RWPE2 (cell line): ENCODE measurements around the gene ZBTB45.
"Not testable (repeated sequence)": the region's sequence is repeated elsewhere in the genome, so short reads cannot be mapped to it uniquely, and the experiment has no call there.

Experiments used
- ATAC-seq: fragments of 200-7000 bp; cut with Tn5 transposase; 3 replicates; pipeline ENCODE4 v1.9.1; 2021; ENCODE audit warnings: low read depth
- DNase-seq: peaks from one replicate; pipeline ENCODE4 v3.0.0-alpha.2; 2020; ENCODE audit warnings: low spot score
- H3K27ac ChIP-seq: fragments of 450-650 bp; 2 replicates; pipeline ENCODE4 v1.5.1; 2017; ENCODE audit warnings: mild to moderate bottlenecking; ENCODE audit not compliant: poor library complexity, severe bottlenecking
- H3K27me3 ChIP-seq: fragments of 250-450 bp; sonication (Bioruptor Pico); 2 replicates; pipeline ENCODE4 v1.5.1; 2021; ENCODE audit warnings: mild to moderate bottlenecking, moderate library complexity; ENCODE audit not compliant: insufficient read depth, poor library complexity, severe bottlenecking
- H3K36me3 ChIP-seq: fragments of 250-450 bp; sonication (Bioruptor Pico); 2 replicates; pipeline ENCODE4 v1.5.1; 2020; ENCODE audit warnings: low read depth, mild to moderate bottlenecking, moderate library complexity
- H3K4me1 ChIP-seq: fragments of 250-450 bp; sonication (Bioruptor Pico); 2 replicates; pipeline ENCODE4 v1.5.1; 2021; ENCODE audit warnings: mild to moderate bottlenecking, moderate library complexity; ENCODE audit not compliant: insufficient read depth, poor library complexity, severe bottlenecking
- H3K4me3 ChIP-seq: fragments of 250-450 bp; sonication (Bioruptor Pico); 2 replicates; pipeline ENCODE4 v1.5.1; 2021; ENCODE audit warnings: mild to moderate bottlenecking, moderate library complexity; ENCODE audit not compliant: severe bottlenecking
- H3K9me3 ChIP-seq: fragments of 250-450 bp; sonication (Bioruptor Pico); 2 replicates; pipeline ENCODE4 v1.5.1; 2021; ENCODE audit warnings: mild to moderate bottlenecking, moderate library complexity; ENCODE audit not compliant: severe bottlenecking
- TF ChIP-seq, protein P1 (sequence below): fragments of 450-650 bp; IDR thresholded peaks from one replicate; pipeline ENCODE4 v1.5.1; 2017; ENCODE audit warnings: mild to moderate bottlenecking, moderate library complexity; ENCODE audit not compliant: poor library complexity, severe bottlenecking

Gene ZBTB45

DNA sequence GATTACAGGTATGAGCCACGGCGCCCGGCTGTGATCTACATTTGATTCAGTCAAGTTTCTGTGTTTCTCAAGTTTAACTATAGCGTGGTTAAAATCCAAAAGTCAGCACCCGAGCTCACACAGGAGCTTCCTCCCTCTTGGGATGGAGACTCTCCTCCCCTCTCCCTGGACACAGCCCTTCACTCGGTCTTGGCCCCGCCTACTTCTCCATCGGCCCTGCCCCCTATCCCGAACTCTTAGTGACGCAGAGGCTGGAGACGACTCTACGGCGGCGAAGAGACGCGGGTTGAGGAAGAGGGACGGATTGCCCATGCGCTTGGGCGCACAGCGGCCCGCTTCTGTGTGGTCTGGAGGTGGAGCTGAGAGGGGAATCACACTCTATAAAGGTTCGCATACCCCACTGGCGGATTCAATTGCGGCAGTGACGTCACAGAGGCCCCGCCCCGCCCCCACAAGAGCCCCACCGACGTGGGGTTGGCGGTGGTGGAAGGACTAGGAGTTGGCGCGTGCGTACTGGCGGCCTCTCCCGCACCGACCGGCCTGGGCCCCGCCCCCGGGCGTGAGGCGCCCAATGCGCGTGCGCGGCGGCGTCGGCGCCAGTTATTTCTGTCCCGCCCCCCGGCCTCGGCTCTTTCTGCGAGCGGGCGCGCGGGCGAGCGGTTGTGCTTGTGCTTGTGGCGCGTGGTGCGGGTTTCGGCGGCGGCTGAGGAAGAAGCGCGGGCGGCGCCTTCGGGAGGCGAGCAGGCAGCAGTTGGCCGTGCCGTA lies 24.4 kb upstream of the ZBTB45 start, which contains the start of gene TRIM28:
Gene TRIM28 (plus strand): TSS at position 239 of the 765 bp plus-strand sequence. CDS start 694 bp downstream, outside the sequence.
- Histone ChIP-seq H3K9me3 (no peaks in the 10 kb centered on the region), H3K36me3 (peaks cover 40% of the 10 kb centered on the region), H3K27ac (peak within 1 kb of the TSS; percentile 80), H3K27me3 (no peaks in the 10 kb centered on the region), H3K4me3 (peak within 1 kb of the TSS; percentile 82), H3K4me1 (peaks cover 5% of the 10 kb centered on the region)
- DNase-seq (peak; percentile 96), ATAC-seq (peak; percentile 93)
- TF ChIP-seq, protein P1, sequence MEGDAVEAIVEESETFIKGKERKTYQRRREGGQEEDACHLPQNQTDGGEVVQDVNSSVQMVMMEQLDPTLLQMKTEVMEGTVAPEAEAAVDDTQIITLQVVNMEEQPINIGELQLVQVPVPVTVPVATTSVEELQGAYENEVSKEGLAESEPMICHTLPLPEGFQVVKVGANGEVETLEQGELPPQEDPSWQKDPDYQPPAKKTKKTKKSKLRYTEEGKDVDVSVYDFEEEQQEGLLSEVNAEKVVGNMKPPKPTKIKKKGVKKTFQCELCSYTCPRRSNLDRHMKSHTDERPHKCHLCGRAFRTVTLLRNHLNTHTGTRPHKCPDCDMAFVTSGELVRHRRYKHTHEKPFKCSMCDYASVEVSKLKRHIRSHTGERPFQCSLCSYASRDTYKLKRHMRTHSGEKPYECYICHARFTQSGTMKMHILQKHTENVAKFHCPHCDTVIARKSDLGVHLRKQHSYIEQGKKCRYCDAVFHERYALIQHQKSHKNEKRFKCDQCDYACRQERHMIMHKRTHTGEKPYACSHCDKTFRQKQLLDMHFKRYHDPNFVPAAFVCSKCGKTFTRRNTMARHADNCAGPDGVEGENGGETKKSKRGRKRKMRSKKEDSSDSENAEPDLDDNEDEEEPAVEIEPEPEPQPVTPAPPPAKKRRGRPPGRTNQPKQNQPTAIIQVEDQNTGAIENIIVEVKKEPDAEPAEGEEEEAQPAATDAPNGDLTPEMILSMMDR = no peak

DNA sequence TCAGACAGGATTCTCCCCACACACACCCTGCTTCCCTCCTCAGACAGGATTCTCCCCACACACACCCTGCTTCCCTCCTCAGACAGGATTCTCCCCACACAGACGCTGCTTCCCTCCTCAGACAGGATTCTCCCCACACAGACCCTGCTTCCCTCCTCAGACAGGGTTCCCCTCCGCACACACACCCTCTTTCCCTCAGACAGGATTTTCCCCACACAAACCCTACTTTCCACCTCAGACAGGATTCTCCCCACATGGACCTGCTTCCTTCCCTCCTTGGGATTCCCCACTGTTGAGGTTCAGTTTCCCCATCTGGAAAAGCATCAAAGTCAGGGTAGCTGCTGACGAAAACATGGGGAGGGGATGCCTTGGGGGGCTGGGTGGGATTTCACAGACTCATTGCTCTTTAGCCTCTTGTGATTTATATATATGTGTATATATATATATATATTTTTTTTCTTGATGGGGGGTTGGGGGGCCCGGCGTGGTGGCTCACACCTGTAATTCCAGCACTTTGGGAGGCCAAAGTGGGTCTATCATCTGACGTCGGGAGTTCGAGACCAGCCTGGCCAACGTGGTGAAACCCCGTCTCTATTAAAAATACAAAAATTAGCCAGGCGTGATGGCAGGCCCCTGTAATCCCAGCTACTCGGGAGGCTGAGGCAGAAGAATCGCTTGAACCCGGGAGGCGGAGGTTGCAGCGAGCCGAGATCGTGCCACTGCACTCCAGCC lies 23.2 kb upstream of the ZBTB45 start:
- H3K36me3 ChIP-seq = peaks cover 28% of the 10 kb centered on the region
- H3K4me1 ChIP-seq, H3K4me3 ChIP-seq, H3K27me3 ChIP-seq, DNase-seq, H3K9me3 ChIP-seq, ATAC-seq: not testable (repeated sequence)
- H3K27ac ChIP-seq = peak overlapping the region; percentile 80

DNA sequence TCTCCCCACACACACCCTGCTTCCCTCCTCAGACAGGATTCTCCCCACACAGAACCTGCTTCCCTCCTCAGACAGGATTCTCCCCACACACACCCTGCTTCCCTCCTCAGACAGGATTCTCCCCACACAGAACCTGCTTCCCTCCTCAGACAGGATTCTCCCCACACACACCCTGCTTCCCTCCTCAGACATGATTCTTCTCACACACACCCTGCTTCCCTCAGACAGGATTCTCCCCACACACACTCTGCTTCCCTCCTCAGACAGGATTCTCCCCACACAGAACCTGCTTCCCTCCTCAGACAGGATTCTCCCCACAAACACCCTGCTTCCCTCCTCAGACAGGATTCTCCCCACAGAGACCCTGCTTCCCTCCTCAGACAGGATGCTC lies 19.6 kb upstream of the ZBTB45 start:
- H3K36me3 ChIP-seq, H3K4me3 ChIP-seq, H3K9me3 ChIP-seq, H3K27me3 ChIP-seq, DNase-seq, H3K27ac ChIP-seq, H3K4me1 ChIP-seq, ATAC-seq: not testable (repeated sequence)

DNA sequence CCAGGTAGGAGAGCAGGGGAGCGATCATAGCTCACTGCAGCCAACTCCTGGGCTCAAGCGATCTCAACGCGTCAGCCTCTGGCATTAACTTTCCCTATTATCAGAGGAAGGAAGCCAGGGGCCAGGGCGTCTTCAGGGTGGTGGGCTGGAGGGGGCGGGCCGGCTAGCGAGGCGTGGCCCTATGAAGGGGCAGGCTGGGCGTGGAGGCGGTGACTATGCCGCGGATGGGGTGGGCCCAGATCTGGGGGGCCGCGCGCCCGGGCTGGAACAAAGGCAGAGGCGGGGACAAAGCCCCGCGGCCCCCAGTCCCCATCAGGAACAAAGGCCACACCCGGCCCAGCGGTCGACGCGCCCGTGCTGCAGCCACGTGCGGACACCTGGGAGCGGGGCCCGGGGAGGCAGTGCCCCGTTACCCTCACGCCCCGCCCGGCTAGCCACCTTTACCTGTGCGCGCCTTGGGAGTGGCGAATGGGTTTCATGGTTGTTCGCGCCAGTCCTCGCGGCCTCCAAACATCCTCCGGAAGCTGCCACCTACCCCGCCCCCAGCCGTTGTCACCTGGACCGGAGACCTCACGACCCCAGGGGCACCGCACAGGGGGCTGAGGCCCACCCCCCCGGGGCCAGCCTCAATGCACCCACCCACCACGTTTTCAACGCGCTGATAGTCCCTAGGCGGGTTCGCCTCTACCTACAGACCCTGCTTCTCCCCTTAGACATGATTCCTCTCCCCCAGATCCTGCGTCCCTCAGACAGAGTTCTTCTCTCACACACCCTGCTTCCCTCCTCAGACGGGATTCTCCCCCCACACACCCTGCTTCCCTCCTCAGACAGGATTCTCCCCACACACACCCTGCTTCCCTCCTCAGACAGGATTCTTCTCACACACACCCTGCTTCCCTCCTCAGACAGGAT lies 18.9 kb upstream of the ZBTB45 start:
- Histone ChIP-seq H3K36me3 (no peaks in the 10 kb centered on the region), H3K4me1 (no peaks in the 10 kb centered on the region), H3K4me3 (no peak overlapping the region), H3K27ac (no peak overlapping the region), H3K9me3 (no peaks in the 10 kb centered on the region), H3K27me3 (no peaks in the 10 kb centered on the region)
- peak; percentile 54; the same call in 2 of the 3 replicates for ATAC-seq
- TF ChIP-seq, protein P1 = no peak
- no peak for DNase-seq

DNA sequence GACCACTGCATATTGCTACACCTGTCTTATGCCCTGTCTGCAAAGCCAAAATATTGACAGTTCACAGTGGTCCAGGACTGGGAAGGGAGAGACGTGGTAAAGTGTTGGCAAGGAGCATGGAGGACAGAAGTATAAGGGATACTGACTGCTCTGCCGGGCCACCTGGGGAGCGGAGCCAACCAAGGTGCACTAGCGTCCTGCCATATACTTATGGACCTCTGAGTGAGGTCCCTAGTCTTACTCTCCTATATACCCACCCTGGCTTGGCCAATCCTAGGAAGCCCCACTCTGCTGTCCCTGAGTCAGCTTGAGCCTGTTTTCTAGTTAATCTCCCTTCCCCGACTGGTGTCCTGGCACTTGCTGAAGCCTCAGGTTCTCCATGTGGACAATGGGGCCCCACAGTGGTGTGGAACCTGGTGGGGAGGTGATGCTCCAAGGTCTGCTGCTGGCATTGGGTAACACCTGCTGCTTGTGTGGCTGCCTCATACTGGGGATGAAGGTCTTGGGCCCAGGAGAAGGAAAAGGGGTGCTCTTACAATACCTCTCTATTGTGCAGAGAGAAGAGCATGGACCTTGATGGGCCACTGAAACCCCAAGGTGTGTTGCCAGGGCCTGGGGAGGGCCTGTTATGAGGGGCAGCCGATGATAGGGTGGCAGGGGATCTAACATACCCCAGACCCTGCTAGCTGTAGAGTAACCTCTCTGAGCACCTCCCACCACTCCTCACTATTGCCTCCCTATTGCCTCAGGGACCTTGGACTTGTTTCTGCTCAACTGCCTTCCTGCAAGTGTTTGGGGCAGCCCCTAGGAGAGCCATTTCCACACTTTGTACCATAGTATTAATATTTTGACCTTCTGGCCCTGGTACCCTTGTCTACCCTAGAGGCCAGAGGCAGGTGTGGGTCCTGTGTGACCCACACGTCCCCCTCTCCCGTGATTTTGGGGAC lies 17.5 kb upstream of the ZBTB45 start:
- Histone ChIP-seq H3K4me3 (no peak overlapping the region), H3K27ac (no peak overlapping the region), H3K4me1 (no peaks in the 10 kb centered on the region), H3K36me3 (no peaks in the 10 kb centered on the region), H3K27me3 (no peaks in the 10 kb centered on the region), H3K9me3 (no peaks in the 10 kb centered on the region)
- no peak for DNase-seq
- peak; percentile 25; the same call in 2 of the 3 replicates for ATAC-seq
- TF ChIP-seq, protein P1 = no peak
